Measurements from ENCODE around the gene PLA2G4D. TPM values are rescaled to one million over a fixed set of nuclear protein-coding genes. Genes with fewer than 3 reads are reported as not detected.
A peak's percentile ranks its signal among the peaks of the same experiment; 100 is the strongest.

Gene PLA2G4D
- total and polyA plus RNA-seq, 7 donors = not detected

- no peak for TF ChIP-seq CTCF (IDR thresholded peaks at IDR 0.05)
- intact Hi-C loops (cut with DNase I) = no loop called here
- Histone ChIP-seq H3K9me3 (no peaks in the 10 kb centered on the region), H3K27me3 (ENCODE audit: insufficient read depth in 3 of 3, low read length in 2 of 3) (no peaks in the 10 kb centered on the region), H3K4me3 (no peak overlapping the region), H3K4me1 (no peaks in the 10 kb centered on the region), H3K27ac (no peak overlapping the region), H3K36me3 (ENCODE audit: insufficient read depth in 1 of 2, low read depth in 1 of 2) (no peaks in the 10 kb centered on the region)
- DNase-seq (no peak), ATAC-seq (no peak)
- 93 to 95% (median 95%) methylated on average over 9 of the region's 9 CpGs for WGBS, 3 donors
Measured at GRCh38 chr15:42062284-42062806, 32.0 kb downstream of the PLA2G4D start.

- intact Hi-C loops (cut with DNase I) = no loop called here
- Histone ChIP-seq H3K36me3 (ENCODE audit: insufficient read depth in 1 of 2, low read depth in 1 of 2) (no peaks in the 10 kb centered on the region), H3K4me1 (no peaks in the 10 kb centered on the region), H3K4me3 (no peak overlapping the region), H3K27ac (no peak overlapping the region), H3K27me3 (ENCODE audit: insufficient read depth in 3 of 3, low read length in 2 of 3) (no peaks in the 10 kb centered on the region), H3K9me3 (no peaks in the 10 kb centered on the region)
- ATAC-seq (peak; percentile 14 to 74 (median 39)), DNase-seq (no peak)
- TF ChIP-seq CTCF (IDR thresholded peaks at IDR 0.05) = no peak
- 39 to 51% (median 40%) methylated on average over 5 of the region's 5 CpGs for WGBS, 3 donors
Measured at GRCh38 chr15:42060797-42061196, 33.6 kb downstream of the PLA2G4D start.

DNA sequence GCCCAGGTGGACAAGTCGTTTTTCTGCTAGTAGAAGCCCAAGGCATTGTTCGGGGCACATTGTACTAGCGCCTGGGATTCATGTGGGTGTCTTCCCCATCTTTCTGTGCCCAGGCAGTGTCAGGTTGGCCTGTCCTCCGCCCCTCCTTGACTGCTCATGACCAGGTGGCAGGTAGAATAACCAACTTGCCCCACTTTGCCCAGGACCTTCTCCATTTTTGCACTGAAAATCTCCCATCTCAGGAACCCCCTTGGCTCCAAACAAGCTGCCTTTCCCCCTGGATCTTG is 33.9 kb downstream of the PLA2G4D start:
- no peak overlapping the region for H3K27ac ChIP-seq
- ATAC-seq (no peak), DNase-seq (no peak)
- no peak overlapping the region for H3K4me3 ChIP-seq
- no peaks in the 10 kb centered on the region for H3K9me3 ChIP-seq
- TF ChIP-seq CTCF (IDR thresholded peaks at IDR 0.05) = no peak
- H3K4me1 ChIP-seq = no peaks in the 10 kb centered on the region
- no peaks in the 10 kb centered on the region for H3K36me3 ChIP-seq (ENCODE audit: insufficient read depth in 1 of 2, low read depth in 1 of 2)
- intact Hi-C loops (cut with DNase I) = no loop called here
- no peaks in the 10 kb centered on the region for H3K27me3 ChIP-seq (ENCODE audit: insufficient read depth in 3 of 3, low read length in 2 of 3)
- WGBS, 3 donors = 85 to 92% (median 90%) methylated on average over 4 of the region's 4 CpGs

DNA sequence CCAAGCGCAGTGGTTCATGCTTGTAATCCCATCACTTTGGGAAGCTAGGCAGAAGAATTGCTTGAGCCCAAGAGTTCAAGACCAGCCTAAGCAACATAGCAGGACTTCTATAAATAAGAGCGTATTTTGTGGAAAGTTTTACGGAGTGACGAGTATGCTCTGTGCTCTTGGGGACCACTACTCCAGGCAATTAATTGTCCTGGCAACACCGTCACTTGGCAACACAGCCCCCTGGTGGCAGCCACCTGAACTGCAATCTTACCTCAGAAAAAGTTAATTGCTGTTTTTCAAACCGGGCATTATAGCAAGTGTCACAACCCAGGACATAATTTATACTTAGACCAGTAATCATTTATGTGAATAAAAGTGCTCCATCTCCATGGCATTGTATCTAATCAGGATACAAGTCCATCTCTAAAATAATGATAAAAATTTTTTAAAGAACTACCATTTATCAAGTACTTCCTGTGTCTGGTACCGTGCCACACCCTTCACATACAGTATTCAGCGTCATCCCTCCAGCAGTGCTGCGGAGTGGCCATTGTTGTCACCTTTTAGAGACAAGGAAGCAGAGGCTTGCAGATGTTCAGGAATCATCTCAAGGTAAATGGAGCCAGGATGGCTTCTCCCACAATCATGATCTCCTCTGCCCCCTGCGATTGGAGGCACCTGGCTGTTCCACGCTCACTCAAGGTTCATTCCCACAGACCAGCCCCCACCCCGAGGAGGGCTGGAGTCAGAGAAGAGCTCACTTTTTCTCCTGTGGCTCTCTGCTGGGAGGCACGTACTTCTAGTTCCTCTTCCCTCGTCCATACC is 34.5 kb downstream of the PLA2G4D start:
- Histone ChIP-seq H3K27me3 (ENCODE audit: insufficient read depth in 3 of 3, low read length in 2 of 3) (no peaks in the 10 kb centered on the region), H3K36me3 (ENCODE audit: insufficient read depth in 1 of 2, low read depth in 1 of 2) (no peaks in the 10 kb centered on the region), H3K4me1 (no peaks in the 10 kb centered on the region), H3K4me3 (no peak overlapping the region), H3K27ac (no peak overlapping the region), H3K9me3 (no peaks in the 10 kb centered on the region)
- intact Hi-C loops (cut with DNase I) = loop anchor here in 1 of 2 donors (2.0 kb wide), 1 partner anchor 71 kb away; no protein-coding TSS in a partner anchor
- peak; percentile 90 for TF ChIP-seq CTCF (IDR thresholded peaks at IDR 0.05)
- DNase-seq (peak in 1 of 2 donors; percentile 49), ATAC-seq (peak in 1 of 4 donors; percentile 31)
- 46 to 52% (median 50%) methylated on average over 14 of the region's 14 CpGs for WGBS, 3 donors

Data from psoas muscle (tissue), 8 donors.